ENCODE results near the gene PNKD.

Gene PNKD

DNA sequence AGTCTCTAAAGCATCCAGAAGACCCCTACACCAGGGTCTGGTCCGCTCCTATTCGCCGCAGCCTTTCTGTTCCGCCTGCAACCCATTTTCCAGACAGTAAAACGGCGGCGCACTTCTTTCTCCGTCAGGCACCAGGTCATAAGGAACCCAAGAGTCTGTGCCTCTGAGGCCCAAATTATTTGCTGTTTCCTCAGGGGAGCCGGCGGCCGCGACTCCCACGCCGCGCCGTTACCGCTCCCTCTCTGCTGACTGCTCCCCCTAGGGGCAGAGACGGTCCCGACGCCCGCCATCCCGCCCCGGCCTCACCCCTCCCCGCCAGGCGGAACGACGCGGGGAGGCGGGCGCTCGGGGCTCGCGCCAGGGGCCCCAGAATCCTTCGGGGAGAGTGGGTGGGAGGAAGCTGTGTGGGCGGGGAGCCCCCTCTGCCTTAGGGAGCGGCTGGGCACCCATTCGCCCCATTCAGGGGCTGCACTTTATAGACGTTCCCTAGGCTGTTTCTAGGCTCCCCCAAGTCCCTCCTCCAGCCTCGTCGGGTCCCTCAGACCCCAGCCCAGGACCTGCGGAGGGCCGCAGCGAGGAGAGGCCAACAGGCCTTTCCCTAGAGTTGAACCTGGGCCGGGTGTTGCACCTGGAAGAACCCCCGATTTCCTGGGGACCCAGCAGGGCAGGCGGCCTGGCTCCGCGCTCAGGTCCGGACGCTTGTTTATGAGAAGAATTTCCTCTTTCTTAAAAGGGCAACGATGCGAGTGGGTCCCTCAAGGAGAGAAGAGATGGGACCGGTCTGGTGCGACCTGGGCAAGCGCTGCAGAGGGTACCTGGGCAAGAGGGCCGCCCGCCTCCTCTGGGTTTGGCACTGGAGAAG lies 125.7 kb downstream of the PNKD start:
- peak; percentile 72 to 97 (median 93) for DNase-seq
